Mesenchymal stem cell (in vitro differentiated cells and primary cell): Measurements from ENCODE around the gene NAV2.

Experiments
- DNase-seq: peaks from one replicate; pipeline ENCODE4 v3.0.0-alpha.2; 2013
- H2AFZ ChIP-seq: one replicate; pipeline ENCODE4 v1.6.1; 2013; ENCODE audit warnings: low read depth, mild to moderate bottlenecking, control low read depth, inconsistent platforms, low read length, moderate library complexity
- H2AK5ac ChIP-seq: 2 replicates; pipeline ENCODE4 v1.6.1; 2013; ENCODE audit warnings: low read length, moderate library complexity, mild to moderate bottlenecking, inconsistent platforms; ENCODE audit not compliant: severe bottlenecking
- H2BK120ac ChIP-seq: one replicate; pipeline ENCODE4 v1.6.1; 2013; ENCODE audit warnings: low read depth, mild to moderate bottlenecking, inconsistent platforms, low read length, moderate library complexity
- H2BK12ac ChIP-seq, 2 experiments: one replicate each; pipeline ENCODE4 v1.6.1; 2013; ENCODE audit warnings: inconsistent platforms in 2 of 2, low read length in 2 of 2, mild to moderate bottlenecking in 2 of 2, moderate library complexity in 2 of 2, control low read depth in 1 of 2
- H2BK15ac ChIP-seq: one replicate; pipeline ENCODE4 v1.6.1; 2013; ENCODE audit warnings: mild to moderate bottlenecking, low read depth, inconsistent platforms; ENCODE audit not compliant: poor library complexity, severe bottlenecking
- H2BK5ac ChIP-seq: 2 replicates; pipeline ENCODE4 v1.6.1; 2013; ENCODE audit warnings: low read depth, mild to moderate bottlenecking, low read length, control low read depth, inconsistent platforms; ENCODE audit not compliant: poor library complexity, severe bottlenecking
- H3K14ac ChIP-seq, 2 experiments: one replicate each; pipeline ENCODE4 v1.6.1; 2013; ENCODE audit warnings: inconsistent platforms in 2 of 2, low read length in 2 of 2, control low read depth in 1 of 2, mild to moderate bottlenecking in 1 of 2, moderate library complexity in 1 of 2
- H3K18ac ChIP-seq, 2 experiments: one replicate each; pipeline ENCODE4 v1.6.1; 2013; ENCODE audit warnings: inconsistent platforms in 2 of 2, low read length in 2 of 2, control low read depth in 1 of 2, low read depth in 1 of 2, mild to moderate bottlenecking in 1 of 2
- H3K23ac ChIP-seq, 2 experiments: one replicate each; pipeline ENCODE4 v1.6.1; 2013; ENCODE audit warnings: inconsistent platforms in 2 of 2, low read length in 2 of 2, mild to moderate bottlenecking in 2 of 2, moderate library complexity in 2 of 2, control low read depth in 1 of 2
- H3K27ac ChIP-seq: 2 replicates; pipeline ENCODE4 v1.5.1; 2013; ENCODE audit warnings: mild to moderate bottlenecking, moderate library complexity, low read length, control low read depth, inconsistent platforms; ENCODE audit not compliant: poor library complexity, severe bottlenecking
- H3K27me3 ChIP-seq, 2 experiments: 2 replicates each; pipeline versions ENCODE4 v1.6.1 to v1.7.0; 2013; ENCODE audit warnings: low read length in 2 of 2, mild to moderate bottlenecking in 2 of 2, moderate library complexity in 2 of 2, control low read depth in 1 of 2, inconsistent platforms in 1 of 2; ENCODE audit not compliant: control insufficient read depth in 1 of 2, insufficient read depth in 1 of 2
- H3K36me3 ChIP-seq, 2 experiments: 2 replicates each; pipeline versions ENCODE4 v1.6.1 to v1.7.0; 2013; ENCODE audit warnings: low read length in 2 of 2, control low read depth in 1 of 2, inconsistent platforms in 1 of 2, low read depth in 1 of 2, mild to moderate bottlenecking in 1 of 2; ENCODE audit not compliant: insufficient read depth in 2 of 2, control insufficient read depth in 1 of 2
- H3K4ac ChIP-seq, 2 experiments: one replicate each; pipeline ENCODE4 v1.6.1; 2013; ENCODE audit warnings: inconsistent platforms in 2 of 2, low read length in 2 of 2, mild to moderate bottlenecking in 2 of 2, moderate library complexity in 2 of 2, control low read depth in 1 of 2, low read depth in 1 of 2
- H3K4me1 ChIP-seq: 2 replicates; pipeline ENCODE4 v1.6.1; 2013; ENCODE audit warnings: low read depth, low read length, control low read depth; ENCODE audit not compliant: control insufficient read depth, insufficient read depth
- H3K4me2 ChIP-seq: 2 replicates; pipeline ENCODE4 v1.6.1; 2013; ENCODE audit warnings: low read length, mild to moderate bottlenecking, inconsistent platforms; ENCODE audit not compliant: poor library complexity, severe bottlenecking
- H3K4me3 ChIP-seq, 2 experiments: 2 replicates each; pipeline versions ENCODE4 v1.5.1 to v1.7.0; 2013; ENCODE audit warnings: low read length in 2 of 2, mild to moderate bottlenecking in 2 of 2, control low read depth in 1 of 2, low read depth in 1 of 2; ENCODE audit not compliant: insufficient read depth in 1 of 2
- H3K79me1 ChIP-seq: replicated peaks from 2 replicates; pipeline ENCODE4 v1.6.1; 2013; ENCODE audit warnings: mild to moderate bottlenecking, control low read depth, low read length, inconsistent platforms; ENCODE audit not compliant: poor library complexity, severe bottlenecking
- H3K9ac ChIP-seq: 2 replicates; pipeline ENCODE4 v1.7.0; 2013; ENCODE audit warnings: mild to moderate bottlenecking, low read length, moderate library complexity
- H3K9me3 ChIP-seq: 2 replicates; pipeline ENCODE4 v1.7.0; 2013; ENCODE audit warnings: mild to moderate bottlenecking, low read length; ENCODE audit not compliant: control insufficient read depth
- H4K8ac ChIP-seq: one replicate; pipeline ENCODE4 v1.6.1; 2013; ENCODE audit warnings: inconsistent platforms, mild to moderate bottlenecking, low read length, moderate library complexity
- H4K91ac ChIP-seq: one replicate; pipeline ENCODE4 v1.6.1; 2013; ENCODE audit warnings: mild to moderate bottlenecking, low read length, inconsistent platforms
- WGBS: methylation state at CpG from one replicate; pipeline ENCODE4 v1.1.7; 2013; ENCODE audit warnings: mixed read lengths; 5-methylcytosine and 5-hydroxymethylcytosine counted together

Gene NAV2

GRCh38 chr11:19724765-19725164 lies 12.1 kb downstream of the NAV2 start:
- Histone ChIP-seq H3K4ac (no peak overlapping the region), H2BK12ac (no peak overlapping the region), H2BK15ac (no peak overlapping the region), H3K27me3 (no peaks in the 10 kb centered on the region), H3K4me2 (no peak overlapping the region), H3K27ac (no peak overlapping the region), H3K79me1 (peaks cover 27% of the 10 kb centered on the region), H3K18ac (no peak overlapping the region), H2BK120ac (no peak overlapping the region), H3K23ac (no peak overlapping the region), H2AFZ (no peak overlapping the region), H3K4me1 (peaks cover 21% of the 10 kb centered on the region), H4K91ac (no peak overlapping the region), H3K9ac (no peak overlapping the region), H2BK5ac (no peak overlapping the region), H3K14ac (no peak overlapping the region), H4K8ac (no peak overlapping the region), H3K4me3 (no peak overlapping the region), H2AK5ac (no peak overlapping the region), H3K36me3 (peaks cover 0 to 68% of the 10 kb centered on the region in 2 experiments), H3K9me3 (no peaks in the 10 kb centered on the region)
- DNase-seq = no peak
- WGBS = 92% methylated on average over 2 of the region's 2 CpGs

- WGBS = 92% methylated on average over 12 of the region's 12 CpGs
- H3K36me3 ChIP-seq = peaks cover 4 to 67% of the 10 kb centered on the region in 2 experiments
These were observed 12.9 kb downstream of the NAV2 start for GRCh38 chr11:19725379-19726079.

GRCh38 chr11:19727246-19727645 lies 14.6 kb downstream of the NAV2 start:
- Histone ChIP-seq H2BK12ac (no peak overlapping the region), H3K79me1 (peaks cover 37% of the 10 kb centered on the region), H2BK5ac (no peak overlapping the region), H3K9me3 (no peaks in the 10 kb centered on the region), H3K4me3 (no peak overlapping the region), H3K36me3 (peaks cover 4 to 52% of the 10 kb centered on the region in 2 experiments), H2AFZ (no peak overlapping the region), H2BK15ac (no peak overlapping the region), H3K23ac (no peak overlapping the region), H2AK5ac (peak overlapping the region; percentile 33), H4K8ac (no peak overlapping the region), H3K9ac (no peak overlapping the region), H3K4ac (no peak overlapping the region), H3K18ac (no peak overlapping the region), H3K27ac (no peak overlapping the region), H3K4me1 (peaks cover 22% of the 10 kb centered on the region), H4K91ac (no peak overlapping the region), H2BK120ac (no peak overlapping the region), H3K27me3 (no peaks in the 10 kb centered on the region), H3K4me2 (no peak overlapping the region), H3K14ac (no peak overlapping the region)
- WGBS = 100% methylated on average over 1 of the region's 1 CpG
- DNase-seq = peak; percentile 58

More at GRCh38 chr11:19725379-19726079, 12.9 kb downstream of the NAV2 start:
- Histone ChIP-seq H3K18ac (no peak overlapping the region), H2BK5ac (no peak overlapping the region), H2AK5ac (no peak overlapping the region), H3K4me2 (no peak overlapping the region), H3K79me1 (peaks cover 28% of the 10 kb centered on the region), H4K8ac (no peak overlapping the region), H3K9me3 (no peaks in the 10 kb centered on the region), H3K4ac (no peak overlapping the region), H2BK120ac (no peak overlapping the region), H3K27me3 (no peaks in the 10 kb centered on the region), H2AFZ (no peak overlapping the region), H3K4me3 (no peak overlapping the region), H3K9ac (no peak overlapping the region), H3K27ac (no peak overlapping the region), H2BK15ac (no peak overlapping the region), H4K91ac (no peak overlapping the region), H3K23ac (no peak overlapping the region), H3K14ac (no peak overlapping the region), H3K4me1 (peaks cover 22% of the 10 kb centered on the region), H2BK12ac (no peak overlapping the region)
- DNase-seq = no peak

- H2BK5ac ChIP-seq = no peak overlapping the region
- peak; percentile 45 for DNase-seq
- no peak overlapping the region for H2AFZ ChIP-seq
- no peak overlapping the region for H3K4me2 ChIP-seq
- no peak overlapping the region for H2BK12ac ChIP-seq
- no peaks in the 10 kb centered on the region for H3K27me3 ChIP-seq
- 95% methylated on average over 4 of the region's 4 CpGs for whole genome bisulfite sequencing
- no peak overlapping the region for H3K23ac ChIP-seq
- H3K27ac ChIP-seq = no peak overlapping the region
- no peak overlapping the region for H2BK15ac ChIP-seq
- H2BK120ac ChIP-seq = no peak overlapping the region
- peaks cover 4 to 49% of the 10 kb centered on the region in 2 experiments for H3K36me3 ChIP-seq
- peaks cover 37% of the 10 kb centered on the region for H3K79me1 ChIP-seq
- no peaks in the 10 kb centered on the region for H3K9me3 ChIP-seq
- no peak overlapping the region for H3K14ac ChIP-seq
- H3K4me3 ChIP-seq = no peak overlapping the region
- peaks cover 16% of the 10 kb centered on the region for H3K4me1 ChIP-seq
- no peak overlapping the region for H2AK5ac ChIP-seq
- peak overlapping the region; percentile 66 for H4K91ac ChIP-seq
- no peak overlapping the region for H3K18ac ChIP-seq
- no peak overlapping the region for H3K4ac ChIP-seq
- no peak overlapping the region for H3K9ac ChIP-seq
- no peak overlapping the region for H4K8ac ChIP-seq
These were observed 15.8 kb downstream of the NAV2 start for GRCh38 chr11:19728436-19728835.
